Uterus (tissue), 4 donors: ENCODE results near the gene URB2. TPM values are rescaled to one million over a fixed set of nuclear protein-coding genes. Genes with fewer than 3 reads are reported as not detected.
"Not testable (repeated sequence)": the region's sequence is repeated elsewhere in the genome, so short reads cannot be mapped to it uniquely, and the experiment has no call there.

Experiments used
- DNase-seq, 2 donors: peaks; one replicate each; pipeline ENCODE4 v3.0.0-alpha.2; 2019 to 2020
- H3K27ac ChIP-seq, 2 donors: fragments of 200-600 bp; sonication (generic); 1 replicate in 1 of 2; 2 replicates in 1 of 2; pipeline ENCODE4 v1.5.1; 2016 to 2018
- H3K27me3 ChIP-seq, 2 donors: fragments of 200-600 bp; sonication (generic); one replicate each; pipeline ENCODE4 v1.5.1; 2018 to 2019; ENCODE audit warnings: control low read depth in 1 of 2
- H3K36me3 ChIP-seq, 2 donors: fragments of 200-600 bp; sonication (generic); one replicate each; pipeline ENCODE4 v1.5.1; 2019; ENCODE audit warnings: control low read depth in 1 of 2
- H3K4me1 ChIP-seq, 2 donors: fragments of 200-600 bp; sonication (generic); one replicate each; pipeline ENCODE4 v1.5.1; 2018 to 2019; ENCODE audit warnings: control low read depth in 1 of 2
- H3K4me3 ChIP-seq, 2 donors: fragments of 200-600 bp; sonication (generic); 1 replicate in 1 of 2; 2 replicates in 1 of 2; pipeline ENCODE4 v1.5.1; 2018 to 2019; ENCODE audit warnings: mild to moderate bottlenecking in 1 of 2
- H3K9me3 ChIP-seq, 2 donors: fragments of 200-600 bp; sonication (generic); one replicate each; pipeline ENCODE4 v1.5.1; 2019; ENCODE audit warnings: control low read depth in 1 of 2
- POLR2A ChIP-seq, 2 donors: fragments of 450-650 bp; IDR thresholded peaks; one replicate each; pipeline ENCODE4 v1.6.1; 2016; ENCODE audit warnings: antibody characterized with exemption in 2 of 2, mild to moderate bottlenecking in 1 of 2, moderate library complexity in 1 of 2
- intact Hi-C: fragments of 100-400 bp; cut with DNase I; formaldehyde crosslinking; loops from one replicate; pipeline ENCODE4 v1.15.1; 2023; ENCODE audit warnings: low total_unique reads
- total RNA-seq, 4 donors: library from RNA; depleted of rRNA in 3 of 4; stranded (reverse); fragments of >200 nt in 3 of 4; gene quantifications; one replicate each; pipeline versions ENCODE4 v1.1.0 to v1.2.4, GENCODE V29; 2014 to 2023
- TF ChIP-seq, protein P1 (sequence below), 4 experiments: fragments of 200-600 bp in 2 of 4; fragments of 450-650 bp in 2 of 4; sonication (generic) in 2 of 4; IDR thresholded peaks; one replicate each; pipeline ENCODE4 v1.5.1; 2016 to 2019; ENCODE audit warnings: antibody characterized with exemption in 4 of 4, mild to moderate bottlenecking in 2 of 4, moderate library complexity in 1 of 4
- donor health status: DM: yes; HTN: yes; CAD: no.

Gene URB2
- total RNA-seq, 4 donors from 2014 or later = 2.3 to 17.8 (median 8.6) TPM

DNA sequence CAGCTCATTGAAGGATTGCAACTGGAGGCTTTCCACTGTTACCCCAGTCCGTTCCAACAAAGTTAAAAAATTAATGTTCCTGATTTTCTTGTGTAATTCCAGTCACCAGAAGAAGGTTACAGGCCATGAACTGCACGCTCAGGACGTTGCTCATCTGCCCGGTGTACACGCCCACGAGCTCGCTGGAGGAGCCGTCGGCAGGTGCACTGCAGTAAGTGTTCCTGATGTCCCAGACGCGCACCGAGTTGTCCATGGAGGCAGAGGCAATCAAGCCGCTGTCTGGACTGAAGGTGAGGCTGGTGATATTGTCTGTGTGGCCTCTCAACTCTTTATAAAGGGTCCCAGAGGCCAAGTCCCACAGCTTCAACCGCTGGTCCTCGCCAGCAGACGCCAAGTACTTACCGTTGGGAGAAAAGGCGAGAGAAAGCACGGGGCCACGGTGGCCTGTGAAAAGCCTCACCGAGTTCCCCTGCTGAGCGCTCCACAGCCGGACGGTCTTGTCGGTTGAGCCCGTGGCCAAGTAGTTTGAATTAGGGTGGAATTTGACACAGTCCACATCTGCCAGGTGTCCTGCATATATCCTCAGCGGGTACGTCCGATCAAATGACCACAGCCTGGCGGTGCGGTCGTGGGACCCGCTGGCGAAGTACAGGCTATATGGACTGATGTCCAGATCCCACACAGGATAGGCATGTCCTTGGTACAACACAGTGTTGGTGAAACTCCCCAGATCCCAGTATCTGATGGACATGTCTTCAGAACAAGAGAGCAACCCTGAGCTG, 31.6 kb upstream of the URB2 start:
- Histone ChIP-seq H3K9me3 (no peaks in the 10 kb centered on the region), H3K27ac (no peak overlapping the region), H3K4me1 (peaks cover 0 to 5% of the 10 kb centered on the region in 2 donors), H3K36me3 (no peaks in the 10 kb centered on the region), H3K27me3 (no peaks in the 10 kb centered on the region), H3K4me3 (no peak overlapping the region)
- intact Hi-C loops = no loop called here
- DNase-seq = no peak
- TF ChIP-seq POLR2A (IDR thresholded peaks at IDR 0.05) = no peak
- TF ChIP-seq, protein P1, sequence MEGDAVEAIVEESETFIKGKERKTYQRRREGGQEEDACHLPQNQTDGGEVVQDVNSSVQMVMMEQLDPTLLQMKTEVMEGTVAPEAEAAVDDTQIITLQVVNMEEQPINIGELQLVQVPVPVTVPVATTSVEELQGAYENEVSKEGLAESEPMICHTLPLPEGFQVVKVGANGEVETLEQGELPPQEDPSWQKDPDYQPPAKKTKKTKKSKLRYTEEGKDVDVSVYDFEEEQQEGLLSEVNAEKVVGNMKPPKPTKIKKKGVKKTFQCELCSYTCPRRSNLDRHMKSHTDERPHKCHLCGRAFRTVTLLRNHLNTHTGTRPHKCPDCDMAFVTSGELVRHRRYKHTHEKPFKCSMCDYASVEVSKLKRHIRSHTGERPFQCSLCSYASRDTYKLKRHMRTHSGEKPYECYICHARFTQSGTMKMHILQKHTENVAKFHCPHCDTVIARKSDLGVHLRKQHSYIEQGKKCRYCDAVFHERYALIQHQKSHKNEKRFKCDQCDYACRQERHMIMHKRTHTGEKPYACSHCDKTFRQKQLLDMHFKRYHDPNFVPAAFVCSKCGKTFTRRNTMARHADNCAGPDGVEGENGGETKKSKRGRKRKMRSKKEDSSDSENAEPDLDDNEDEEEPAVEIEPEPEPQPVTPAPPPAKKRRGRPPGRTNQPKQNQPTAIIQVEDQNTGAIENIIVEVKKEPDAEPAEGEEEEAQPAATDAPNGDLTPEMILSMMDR (IDR thresholded peaks at IDR 0.05) = no peak

DNA sequence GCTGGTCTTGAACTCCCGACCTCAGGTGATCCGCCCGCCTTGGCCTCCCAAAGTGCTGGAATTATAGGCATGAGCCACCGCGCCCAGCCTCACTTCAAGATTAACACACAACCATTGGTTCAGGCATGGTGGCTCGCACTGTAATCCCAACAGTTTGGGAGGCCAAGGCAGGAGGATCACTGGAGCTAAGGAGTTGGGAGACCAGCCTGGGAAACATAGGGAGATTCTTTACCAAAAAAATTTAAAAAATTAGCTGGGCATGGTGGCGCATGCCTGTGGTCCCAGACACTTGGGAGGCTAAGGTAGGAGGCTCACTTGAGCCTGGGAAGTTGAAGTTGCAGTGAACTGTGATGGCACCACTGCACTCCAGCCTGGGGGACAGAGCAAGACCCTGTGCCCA, 30.2 kb upstream of the URB2 start:
- H3K4me1 ChIP-seq, H3K9me3 ChIP-seq, DNase-seq, intact Hi-C loops, H3K36me3 ChIP-seq, H3K4me3 ChIP-seq, H3K27me3 ChIP-seq: not testable (repeated sequence)
- H3K27ac ChIP-seq = peak overlapping the region in 1 of 2 donors; percentile 65

DNA sequence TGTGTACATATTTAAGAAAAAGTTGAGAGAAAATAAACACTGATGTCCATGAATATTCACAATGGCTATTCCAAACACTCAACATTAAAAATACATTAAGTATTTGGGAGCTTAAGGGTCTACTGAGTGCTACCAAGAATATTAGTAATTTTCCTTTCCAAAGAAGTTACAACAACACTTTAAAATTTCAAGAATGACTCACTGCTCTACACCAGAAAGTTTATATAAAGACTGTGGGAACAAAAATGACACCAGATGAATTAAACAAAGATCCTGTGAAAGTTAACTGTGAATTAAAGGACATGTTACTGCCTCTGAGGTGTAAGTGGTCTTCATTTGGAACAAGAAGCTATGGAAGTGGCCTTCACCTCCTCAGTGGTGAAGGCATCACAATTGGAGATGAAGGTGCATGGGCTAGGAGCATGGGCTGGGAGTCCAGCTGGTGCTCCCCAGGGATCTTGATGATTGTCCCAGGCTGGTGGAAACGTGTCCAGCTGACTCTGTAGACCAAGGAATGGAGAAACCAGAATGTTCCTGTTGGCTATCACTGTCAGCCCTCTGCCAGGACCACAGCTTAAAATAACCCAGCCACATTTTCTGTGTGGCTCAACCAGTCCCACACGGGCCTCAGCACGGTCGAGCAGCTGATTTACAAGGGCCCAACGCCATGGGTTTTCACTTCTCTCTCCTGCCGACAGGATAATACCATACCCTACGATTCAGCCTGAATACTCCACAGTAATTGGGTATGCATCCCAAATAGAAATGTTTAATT, 28.9 kb upstream of the URB2 start:
- intact Hi-C loops = no loop called here
- no peak for TF ChIP-seq POLR2A (IDR thresholded peaks at IDR 0.05)
- TF ChIP-seq, protein P1 (IDR thresholded peaks at IDR 0.05) = no peak
- Histone ChIP-seq H3K36me3 (no peaks in the 10 kb centered on the region), H3K27ac (peak overlapping the region; percentile 36 to 65), H3K27me3 (no peaks in the 10 kb centered on the region), H3K9me3 (no peaks in the 10 kb centered on the region), H3K4me1 (peaks cover 0 to 5% of the 10 kb centered on the region in 2 donors), H3K4me3 (no peak overlapping the region)
- peak; percentile 20 to 35 for DNase-seq

DNA sequence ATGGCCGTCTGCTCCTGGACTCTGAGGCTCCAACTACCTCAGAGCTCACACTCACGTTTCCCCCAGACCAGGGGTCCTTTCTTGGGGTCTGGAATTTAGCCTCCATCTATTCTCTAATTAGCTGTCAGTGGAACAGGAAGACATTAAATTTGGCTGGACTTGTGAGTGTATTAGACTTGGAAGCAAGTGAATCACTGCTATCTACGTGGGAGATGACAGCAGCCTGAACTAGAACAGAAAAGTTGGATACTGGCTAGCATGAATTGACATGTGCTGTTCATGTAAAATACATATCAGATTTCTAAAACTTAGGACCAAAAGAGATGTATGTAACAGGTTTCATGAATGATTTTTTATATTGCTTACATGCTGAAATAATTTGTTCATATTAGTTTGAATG, 28.2 kb upstream of the URB2 start:
- peak overlapping the region; percentile 11 to 65 for H3K27ac ChIP-seq
- H3K4me1 ChIP-seq = peaks cover 0 to 5% of the 10 kb centered on the region in 2 donors
- intact Hi-C loops = no loop called here
- H3K36me3 ChIP-seq = no peaks in the 10 kb centered on the region
- TF ChIP-seq, protein P1 (IDR thresholded peaks at IDR 0.05) = no peak
- no peak for TF ChIP-seq POLR2A (IDR thresholded peaks at IDR 0.05)
- no peak for DNase-seq
- H3K4me3 ChIP-seq = no peak overlapping the region
- H3K9me3 ChIP-seq = no peaks in the 10 kb centered on the region
- no peaks in the 10 kb centered on the region for H3K27me3 ChIP-seq

DNA sequence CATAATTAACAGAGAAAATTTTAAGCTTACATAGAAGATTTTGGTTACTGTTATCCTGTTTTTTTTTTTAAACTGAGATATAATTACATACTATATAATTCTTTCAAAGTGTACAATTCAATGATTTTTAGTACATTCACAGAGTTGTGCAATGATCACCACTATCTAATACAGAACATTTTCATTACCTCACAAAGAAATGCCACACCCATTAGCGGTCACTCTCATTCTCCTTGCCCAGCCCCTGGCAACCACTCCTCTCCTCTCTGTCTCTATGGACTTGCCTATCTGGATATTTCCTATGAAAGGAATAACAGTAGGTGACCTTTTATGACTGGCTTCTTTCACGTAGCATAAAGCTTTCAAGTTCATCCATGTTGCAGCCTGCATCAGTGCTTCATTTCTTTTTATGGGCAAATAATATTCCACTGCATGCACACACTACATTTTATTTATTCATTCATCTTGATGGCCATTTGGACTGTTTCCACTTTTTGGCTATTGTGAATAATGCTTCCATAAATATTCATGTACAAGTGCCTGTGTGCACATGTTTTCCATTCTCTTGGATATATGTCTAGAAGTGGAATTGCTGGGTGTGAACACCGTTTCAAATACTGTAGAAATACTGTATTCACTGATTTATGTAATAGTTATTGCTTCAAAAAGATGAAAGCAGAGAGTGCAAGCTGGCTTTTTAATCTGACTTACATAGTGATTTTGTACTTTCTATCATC, 26.7 kb upstream of the URB2 start:
- H3K27ac ChIP-seq = no peak overlapping the region
- DNase-seq = no peak
- peaks cover 0 to 5% of the 10 kb centered on the region in 2 donors for H3K4me1 ChIP-seq
- intact Hi-C loops = no loop called here
- H3K27me3 ChIP-seq = no peaks in the 10 kb centered on the region
- H3K4me3 ChIP-seq = no peak overlapping the region
- no peaks in the 10 kb centered on the region for H3K9me3 ChIP-seq
- H3K36me3 ChIP-seq = no peaks in the 10 kb centered on the region
- TF ChIP-seq, protein P1 (IDR thresholded peaks at IDR 0.05) = no peak
- no peak for TF ChIP-seq POLR2A (IDR thresholded peaks at IDR 0.05)
